SK-N-SH treated with all-trans-retinoic acid at 6 μM for 48 hours (cell line): ENCODE results near the gene VWF.

ENCODE experiments used
- ATAC-seq: fragments of 200-7000 bp; cut with Tn5 transposase; 3 replicates; pipeline ENCODE4 v1.9.1; 2020; ENCODE audit warnings: mild to moderate bottlenecking, moderate library complexity
- ARNTL ChIP-seq: fragments of 450-650 bp; formaldehyde crosslinking; IDR thresholded peaks from 2 replicates; pipeline ENCODE4 v1.5.0; 2020; ENCODE audit warnings: low read depth, mild to moderate bottlenecking, moderate library complexity, borderline replicate concordance
- BACH2 ChIP-seq: fragments of 250-450 bp; sonication (Bioruptor Pico); IDR thresholded peaks from 2 replicates; pipeline ENCODE4 v1.9.0; 2021; ENCODE audit warnings: mild to moderate bottlenecking, borderline replicate concordance
- CREB5 ChIP-seq: fragments of 250-450 bp; sonication (Bioruptor Pico); IDR thresholded peaks from 2 replicates; pipeline ENCODE4 v1.5.1; 2020; ENCODE audit warnings: low read depth, mild to moderate bottlenecking, moderate library complexity
- CSDC2 ChIP-seq: fragments of 250-450 bp; sonication (Bioruptor Pico); IDR thresholded peaks from 2 replicates; pipeline ENCODE4 v1.5.0; 2020; ENCODE audit warnings: mild to moderate bottlenecking, moderate library complexity
- CSRNP3 ChIP-seq: fragments of 250-450 bp; sonication (Bioruptor Pico); IDR thresholded peaks from 2 replicates; pipeline ENCODE4 v1.5.1; 2021; ENCODE audit warnings: mild to moderate bottlenecking, moderate library complexity
- ESRRG ChIP-seq: fragments of 250-450 bp; sonication (Bioruptor Pico); IDR thresholded peaks from 2 replicates; pipeline ENCODE4 v1.6.1; 2021; ENCODE audit warnings: mild to moderate bottlenecking
- GLIS3 ChIP-seq: fragments of 250-450 bp; sonication (Bioruptor Pico); IDR thresholded peaks from 2 replicates; pipeline ENCODE4 v1.5.0; 2020; ENCODE audit warnings: mild to moderate bottlenecking, moderate library complexity
- ISL1 ChIP-seq: fragments of 250-450 bp; sonication (Bioruptor Pico); IDR thresholded peaks from 2 replicates; pipeline ENCODE4 v2.1.2; 2022; ENCODE audit warnings: mild to moderate bottlenecking, moderate library complexity
- OSR1 ChIP-seq: fragments of 250-450 bp; sonication (Bioruptor Pico); IDR thresholded peaks from 2 replicates; pipeline ENCODE4 v1.8.0; 2022; ENCODE audit warnings: moderate library complexity, mild to moderate bottlenecking, inconsistent platforms
- PATZ1 ChIP-seq: fragments of 250-450 bp; sonication (Bioruptor Pico); IDR thresholded peaks from 2 replicates; pipeline ENCODE4 v1.8.0; 2020; ENCODE audit warnings: mild to moderate bottlenecking, moderate library complexity, borderline replicate concordance
- POU6F1 ChIP-seq: fragments of 250-450 bp; sonication (Bioruptor Pico); IDR thresholded peaks from 2 replicates; pipeline ENCODE4 v1.8.0; 2021; ENCODE audit warnings: low read depth, mild to moderate bottlenecking, moderate library complexity, borderline replicate concordance
- PPARA ChIP-seq: fragments of 250-450 bp; sonication (Bioruptor Pico); IDR thresholded peaks from 2 replicates; pipeline ENCODE4 v1.5.0; 2020; ENCODE audit warnings: mild to moderate bottlenecking, borderline replicate concordance
- RARB ChIP-seq: fragments of 250-450 bp; sonication (Bioruptor Pico); IDR thresholded peaks from 2 replicates; pipeline ENCODE4 v1.8.0; 2021; ENCODE audit warnings: mild to moderate bottlenecking, moderate library complexity
- SNAI2 ChIP-seq: fragments of 250-450 bp; sonication (Bioruptor Pico); IDR thresholded peaks from 2 replicates; pipeline ENCODE4 v1.5.0; 2020; ENCODE audit warnings: mild to moderate bottlenecking, moderate library complexity
- TOX ChIP-seq: fragments of 250-450 bp; sonication (Bioruptor Pico); IDR thresholded peaks from 2 replicates; pipeline ENCODE4 v1.8.0; 2021; ENCODE audit warnings: mild to moderate bottlenecking, moderate library complexity, borderline replicate concordance
- TSHZ2 ChIP-seq: fragments of 250-450 bp; sonication (Bioruptor Pico); IDR thresholded peaks from 2 replicates; pipeline ENCODE4 v1.5.0; 2020; ENCODE audit warnings: mild to moderate bottlenecking, moderate library complexity
- ZC3H10 ChIP-seq: fragments of 250-450 bp; sonication (Bioruptor Pico); IDR thresholded peaks from 2 replicates; pipeline ENCODE4 v1.5.1; 2021; ENCODE audit warnings: mild to moderate bottlenecking, moderate library complexity
- ZFP3 ChIP-seq: fragments of 250-450 bp; sonication (Bioruptor Pico); IDR thresholded peaks from 2 replicates; pipeline ENCODE4 v1.5.0; 2020; ENCODE audit warnings: mild to moderate bottlenecking, moderate library complexity
- ZFP30 ChIP-seq: fragments of 450-650 bp; formaldehyde crosslinking; IDR thresholded peaks from 2 replicates; pipeline ENCODE4 v1.5.0; 2022; ENCODE audit warnings: mild to moderate bottlenecking, moderate library complexity
- ZNF565 ChIP-seq: fragments of 450-650 bp; formaldehyde crosslinking; conservative IDR thresholded peaks from 2 replicates; pipeline ENCODE4 v1.5.0; 2020; ENCODE audit warnings: low read depth, mild to moderate bottlenecking, moderate library complexity
- ZNF70 ChIP-seq: fragments of 450-650 bp; formaldehyde crosslinking; IDR thresholded peaks from 2 replicates; pipeline ENCODE4 v1.5.0; 2020; ENCODE audit warnings: mild to moderate bottlenecking, moderate library complexity
- ZNF8 ChIP-seq: fragments of 450-650 bp; formaldehyde crosslinking; IDR thresholded peaks from 2 replicates; pipeline ENCODE4 v1.5.0; 2020; ENCODE audit warnings: mild to moderate bottlenecking, moderate library complexity

Gene VWF

GRCh38 chr12:6033546-6033945 is 90.9 kb downstream of the VWF start:
- no peak for ATAC-seq
- no peak for TF ChIP-seq CSDC2 (CRISPR knock-in tag)
- no peak for TF ChIP-seq ZNF8 (CRISPR knock-in tag)
- no peak for TF ChIP-seq PATZ1 (CRISPR knock-in tag)
- TF ChIP-seq BACH2 (CRISPR knock-in tag): no peak

- TF ChIP-seq ARNTL (CRISPR knock-in tag): no peak
- TF ChIP-seq BACH2 (CRISPR knock-in tag): no peak
- no peak for TF ChIP-seq CSDC2 (CRISPR knock-in tag)
- no peak for TF ChIP-seq PATZ1 (CRISPR knock-in tag)
- no peak for TF ChIP-seq CSRNP3 (CRISPR knock-in tag)
- no peak for TF ChIP-seq OSR1
- no peak for TF ChIP-seq ESRRG (CRISPR knock-in tag)
- no peak for TF ChIP-seq POU6F1 (CRISPR knock-in tag)
- TF ChIP-seq SNAI2 (CRISPR knock-in tag): no peak
- no peak for TF ChIP-seq TOX
- no peak for TF ChIP-seq TSHZ2 (CRISPR knock-in tag)
- no peak for TF ChIP-seq ZNF8 (CRISPR knock-in tag)
- no peak for TF ChIP-seq ZNF565 (CRISPR knock-in tag)
- no peak for TF ChIP-seq ISL1 (CRISPR knock-in tag)
- TF ChIP-seq RARB (CRISPR knock-in tag): no peak
- TF ChIP-seq ZC3H10 (CRISPR knock-in tag): no peak
- no peak for TF ChIP-seq CREB5 (CRISPR knock-in tag)
- no peak for TF ChIP-seq ZFP30 (CRISPR knock-in tag)
- ATAC-seq: no peak
Measured at GRCh38 chr12:6032726-6033125, 91.7 kb downstream of the VWF start.

- ATAC-seq: no peak
- TF ChIP-seq ARNTL (CRISPR knock-in tag) (no peak), ZFP3 (CRISPR knock-in tag) (no peak), CSDC2 (CRISPR knock-in tag) (no peak), ZNF70 (CRISPR knock-in tag) (no peak), CSRNP3 (CRISPR knock-in tag) (no peak), ISL1 (CRISPR knock-in tag) (no peak), ZNF8 (CRISPR knock-in tag) (no peak), ZNF565 (CRISPR knock-in tag) (no peak), OSR1 (no peak), ESRRG (CRISPR knock-in tag) (no peak), CREB5 (CRISPR knock-in tag) (no peak), PPARA (no peak), GLIS3 (CRISPR knock-in tag) (no peak)
Measured at GRCh38 chr12:6031001-6031400, 93.5 kb downstream of the VWF start.
